OCI-LY7 (cell line): ENCODE measurements around the gene SHISA2.

Source experiments
- CTCF ChIP-seq: fragments of 200-600 bp; sonication (generic); conservative IDR thresholded peaks from 2 replicates; pipeline ENCODE4 v1.5.1; 2014; ENCODE audit warnings: mild to moderate bottlenecking, antibody characterized with exemption, low read length, moderate library complexity, mixed read lengths
- EZH2phosphoT487 ChIP-seq: fragments of 200-600 bp; sonication (generic); IDR thresholded peaks from 2 replicates; pipeline ENCODE4 v1.6.1; 2018; ENCODE audit warnings: low read depth, borderline replicate concordance, mild to moderate bottlenecking, mixed run types, antibody characterized with exemption, low read length, moderate library complexity, mixed read lengths

DNA sequence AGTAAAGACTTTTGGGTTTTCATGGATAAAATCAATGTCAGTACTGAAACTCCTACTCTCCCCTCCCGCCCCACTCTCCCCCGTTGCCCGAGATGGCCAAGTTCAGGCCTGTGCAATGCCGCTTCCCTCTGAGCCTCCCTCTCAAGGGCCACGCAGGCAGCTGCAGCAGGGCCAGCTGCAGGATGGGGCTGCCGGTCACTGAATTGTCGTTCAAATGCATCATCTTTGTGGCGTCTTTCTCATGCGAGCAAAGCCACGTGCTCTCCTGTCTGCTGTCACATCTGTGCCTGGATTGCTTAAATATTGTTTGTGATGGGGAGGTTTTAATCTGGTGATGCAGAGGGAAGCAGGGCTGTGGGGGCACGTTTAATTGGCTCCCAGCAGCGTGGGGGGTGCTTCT is 26.6 kb downstream of the SHISA2 start:
- TF ChIP-seq CTCF (no peak), EZH2phosphoT487 (no peak)
